H7 (cell line): Measurements from ENCODE around the gene WWP2. TPM values are rescaled to one million over a fixed set of nuclear protein-coding genes. Genes with fewer than 3 reads are reported as not detected.

ENCODE experiments used
- DNase-seq: peaks from one replicate; pipeline ENCODE4 v3.0.0; 2012
- H3K27me3 ChIP-seq: 2 replicates; pipeline ENCODE4 v1.6.0; 2011; ENCODE audit warnings: mild to moderate bottlenecking, low read length; ENCODE audit not compliant: control insufficient read depth, insufficient read depth
- H3K36me3 ChIP-seq: replicated peaks from 2 replicates; pipeline ENCODE4 v1.5.1; 2011; ENCODE audit warnings: low read length; ENCODE audit not compliant: control insufficient read depth, insufficient read depth
- H3K4me3 ChIP-seq: 2 replicates; pipeline ENCODE4 v1.5.1; 2011; ENCODE audit warnings: low read depth, mild to moderate bottlenecking, control low read depth, low read length, moderate library complexity; ENCODE audit not compliant: insufficient read depth
- total RNA-seq: library from RNA; depleted of rRNA; stranded (reverse); fragments of >200 nt; shearing (Covaris generic); gene quantifications from 2 replicates; pipeline ENCODE4 v1.2.3, GENCODE V29; 2014

Gene WWP2
- total RNA-seq, 1 experiment from 2014 or later = 28.3 TPM

- H3K4me3 ChIP-seq = no peak overlapping the region
- DNase-seq = no peak
- no peaks in the 10 kb centered on the region for H3K27me3 ChIP-seq
- H3K36me3 ChIP-seq = no peaks in the 10 kb centered on the region; the same call in 1 of the 2 replicates
Measured at GRCh38 chr16:69888005-69888590, 126.0 kb downstream of the WWP2 start.

- H3K4me3 ChIP-seq = no peak overlapping the region
- H3K27me3 ChIP-seq = no peaks in the 10 kb centered on the region
- no peak for DNase-seq
- no peaks in the 10 kb centered on the region; the same call in 1 of the 2 replicates for H3K36me3 ChIP-seq
Measured at GRCh38 chr16:69889295-69889964, 127.3 kb downstream of the WWP2 start.

- peak; percentile 23 for DNase-seq
- H3K4me3 ChIP-seq = no peak overlapping the region
- H3K27me3 ChIP-seq = no peaks in the 10 kb centered on the region
- H3K36me3 ChIP-seq = no peaks in the 10 kb centered on the region; the same call in 1 of the 2 replicates
Measured at GRCh38 chr16:69890114-69890891, 128.2 kb downstream of the WWP2 start.

GRCh38 chr16:69890892-69891282 is 128.8 kb downstream of the WWP2 start:
- DNase-seq = no peak
- Histone ChIP-seq H3K4me3 (no peak overlapping the region), H3K27me3 (no peaks in the 10 kb centered on the region), H3K36me3 (no peaks in the 10 kb centered on the region; the same call in 1 of the 2 replicates)

GRCh38 chr16:69892378-69892777 is 130.2 kb downstream of the WWP2 start:
- H3K36me3 ChIP-seq = no peaks in the 10 kb centered on the region; the same call in 1 of the 2 replicates
- H3K27me3 ChIP-seq = no peaks in the 10 kb centered on the region
- no peak for DNase-seq
- no peak overlapping the region for H3K4me3 ChIP-seq

GRCh38 chr16:69893106-69893505 is 131.0 kb downstream of the WWP2 start:
- no peak for DNase-seq
- no peak overlapping the region for H3K4me3 ChIP-seq
- H3K27me3 ChIP-seq = no peaks in the 10 kb centered on the region
- H3K36me3 ChIP-seq = no peaks in the 10 kb centered on the region; the same call in 1 of the 2 replicates

- DNase-seq = no peak
- H3K36me3 ChIP-seq = no peaks in the 10 kb centered on the region
- H3K4me3 ChIP-seq = no peak overlapping the region
- no peaks in the 10 kb centered on the region for H3K27me3 ChIP-seq
Measured at GRCh38 chr16:69894676-69895075, 132.5 kb downstream of the WWP2 start.

GRCh38 chr16:69903865-69904415 is 141.8 kb downstream of the WWP2 start:
- Histone ChIP-seq H3K36me3 (0 out of 2 replicates have a peak, but pooled peaks cover 1% of the 10 kb centered on the region), H3K27me3 (no peaks in the 10 kb centered on the region), H3K4me3 (no peak overlapping the region)
- no peak for DNase-seq

- peak; percentile 37 for DNase-seq
- Histone ChIP-seq H3K27me3 (no peaks in the 10 kb centered on the region), H3K36me3 (0 out of 2 replicates have a peak, but pooled peaks cover 1% of the 10 kb centered on the region), H3K4me3 (no peak overlapping the region)
Measured at GRCh38 chr16:69904495-69905170, 142.5 kb downstream of the WWP2 start.

GRCh38 chr16:69905171-69905555 is 143.0 kb downstream of the WWP2 start:
- 0 out of 2 replicates have a peak, but pooled peaks cover 1% of the 10 kb centered on the region for H3K36me3 ChIP-seq
- no peak overlapping the region for H3K4me3 ChIP-seq
- H3K27me3 ChIP-seq = no peaks in the 10 kb centered on the region
- no peak for DNase-seq

GRCh38 chr16:69906838-69907401 is 144.8 kb downstream of the WWP2 start:
- H3K4me3 ChIP-seq = no peak overlapping the region
- 0 out of 2 replicates have a peak, but pooled peaks cover 1% of the 10 kb centered on the region for H3K36me3 ChIP-seq
- no peaks in the 10 kb centered on the region for H3K27me3 ChIP-seq
- no peak for DNase-seq

- Histone ChIP-seq H3K36me3 (0 out of 2 replicates have a peak, but pooled peaks cover 1% of the 10 kb centered on the region), H3K4me3 (no peak overlapping the region), H3K27me3 (no peaks in the 10 kb centered on the region)
- no peak for DNase-seq
Measured at GRCh38 chr16:69909043-69909442, 146.9 kb downstream of the WWP2 start.

GRCh38 chr16:69909760-69910159 is 147.6 kb downstream of the WWP2 start:
- no peak for DNase-seq

GRCh38 chr16:69910964-69911363 is 148.8 kb downstream of the WWP2 start:
- Histone ChIP-seq H3K27me3 (no peaks in the 10 kb centered on the region), H3K4me3 (no peak overlapping the region), H3K36me3 (0 out of 2 replicates have a peak, but pooled peaks cover 1% of the 10 kb centered on the region)
- DNase-seq = no peak

More at GRCh38 chr16:69909760-69910159, 147.6 kb downstream of the WWP2 start:
- Histone ChIP-seq H3K4me3 (no peak overlapping the region), H3K36me3 (0 out of 2 replicates have a peak, but pooled peaks cover 1% of the 10 kb centered on the region), H3K27me3 (no peaks in the 10 kb centered on the region)
